Right renal cortex interstitium (tissue), 3 donors: ENCODE measurements around the gene BMPER. TPM values are rescaled to one million over a fixed set of nuclear protein-coding genes. Genes with fewer than 3 reads are reported as not detected.

Experiments
- DNase-seq, 3 donors: peaks; one replicate each; pipeline ENCODE4 v3.0.0-alpha.2; 2013; ENCODE audit warnings: low read depth in 3 of 3, low spot score in 2 of 3
- polyA plus RNA-seq, 3 donors: library from polyadenylated mRNA; unstranded; fragments of 120-200 nt; gene quantifications; one replicate each; pipeline ENCODE4 v1.2.1, GENCODE V29; 2013; ENCODE audit not compliant: insufficient read length in 3 of 3

BMPER gene
- polyA plus RNA-seq, 3 donors: 14.7 to 26.1 (median 20.1) TPM

DNA sequence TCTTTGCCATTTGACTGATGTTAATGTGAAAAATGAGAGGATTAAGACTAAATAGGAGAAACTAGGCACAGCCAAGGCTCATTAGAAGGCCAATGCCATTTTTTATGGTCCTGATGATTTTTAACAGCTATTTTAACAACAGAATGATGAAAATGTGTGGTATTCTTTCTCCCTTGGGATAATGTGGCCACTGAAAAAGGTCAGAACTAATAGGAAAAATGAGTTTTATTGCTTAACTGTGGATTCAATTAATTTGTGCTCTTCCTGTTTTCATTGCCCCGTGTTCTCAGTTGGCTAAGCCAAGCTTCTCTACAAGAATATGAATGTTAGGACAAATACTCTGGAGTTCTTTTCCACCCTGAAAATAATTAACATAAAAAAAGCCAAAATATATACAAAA, 56.6 kb downstream of the BMPER start:
- DNase-seq: no peak

DNA sequence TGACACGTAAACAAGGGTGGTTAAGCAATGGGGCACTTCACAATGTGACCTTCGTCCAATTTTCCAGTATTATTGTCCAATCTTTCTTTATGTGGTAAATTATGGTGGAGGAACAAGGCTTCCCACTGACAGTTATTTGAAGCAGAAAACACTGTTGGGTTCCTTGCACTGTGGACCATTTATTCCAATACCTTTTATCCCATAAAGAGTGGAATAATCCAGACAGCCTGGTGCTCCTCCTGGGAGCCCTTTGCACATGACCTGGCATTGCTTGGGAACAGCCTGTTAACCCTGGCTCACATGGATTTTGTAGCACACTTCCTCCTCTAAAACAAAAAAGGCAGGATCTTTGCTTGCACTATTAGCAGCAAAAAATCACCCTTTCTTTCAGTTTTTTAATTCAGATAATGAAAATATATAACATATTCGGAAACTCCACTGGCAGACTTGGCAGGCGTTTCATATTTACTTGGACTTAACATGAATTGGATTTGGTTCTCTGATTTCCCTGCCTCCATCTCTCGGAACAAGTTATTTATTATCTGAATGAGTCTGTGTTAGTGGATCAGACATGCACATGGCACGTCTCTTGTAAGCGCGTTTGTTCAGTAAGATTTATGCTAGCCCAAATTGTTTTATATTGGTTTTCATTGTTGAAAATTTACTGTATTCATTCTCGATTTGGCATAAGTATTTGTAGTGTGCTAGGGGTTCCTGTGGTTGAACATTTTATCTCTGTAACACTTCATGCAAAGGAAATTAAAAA, 59.3 kb downstream of the BMPER start:
- no peak for DNase-seq

DNA sequence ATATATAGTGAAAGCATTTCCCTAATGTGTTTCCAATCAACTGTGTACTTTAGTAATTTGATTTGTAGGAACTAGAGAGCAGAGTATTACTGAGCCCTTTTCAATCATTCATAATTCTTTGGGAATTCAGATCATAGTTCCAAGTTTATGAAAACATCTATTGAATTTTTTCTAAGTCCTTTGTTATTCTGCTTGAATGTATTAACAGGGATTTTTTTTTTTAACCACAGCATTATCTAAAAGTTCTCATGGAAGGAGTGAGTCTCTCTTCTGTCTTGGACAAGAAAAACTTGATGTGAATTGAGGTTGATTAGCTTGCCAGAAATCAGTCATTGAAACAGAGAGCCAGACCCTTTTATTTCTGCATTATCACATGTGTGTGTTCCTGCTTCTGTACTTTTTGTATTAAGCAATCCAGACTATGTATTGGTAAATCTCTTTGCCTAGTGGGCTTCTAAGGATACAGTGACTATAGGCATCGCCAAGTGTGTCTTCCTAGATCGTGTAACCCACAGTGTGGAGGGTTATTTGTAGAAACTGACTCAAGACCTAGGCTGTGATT, 59.9 kb downstream of the BMPER start:
- DNase-seq: peak in 2 of 3 donors; percentile 1 to 12

DNA sequence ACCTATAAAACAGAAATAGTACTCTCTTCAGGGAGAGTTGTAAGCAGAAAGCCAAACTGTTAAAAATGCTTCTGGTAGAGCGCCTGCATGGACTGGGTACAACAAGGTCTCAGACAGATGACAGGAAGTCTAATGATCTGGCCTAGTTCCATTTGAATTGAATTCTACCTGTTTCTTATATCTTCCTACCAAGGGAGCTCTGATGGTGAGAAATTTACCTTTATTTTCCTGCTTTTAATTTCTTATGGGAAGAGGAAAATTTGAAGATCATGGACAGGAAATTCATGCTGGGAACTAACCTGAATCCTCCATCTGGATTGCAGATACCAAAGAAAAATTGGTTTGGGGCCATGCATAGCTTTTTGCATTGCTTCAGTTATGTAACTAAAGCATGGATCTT, 63.3 kb downstream of the BMPER start:
- no peak for DNase-seq

DNA sequence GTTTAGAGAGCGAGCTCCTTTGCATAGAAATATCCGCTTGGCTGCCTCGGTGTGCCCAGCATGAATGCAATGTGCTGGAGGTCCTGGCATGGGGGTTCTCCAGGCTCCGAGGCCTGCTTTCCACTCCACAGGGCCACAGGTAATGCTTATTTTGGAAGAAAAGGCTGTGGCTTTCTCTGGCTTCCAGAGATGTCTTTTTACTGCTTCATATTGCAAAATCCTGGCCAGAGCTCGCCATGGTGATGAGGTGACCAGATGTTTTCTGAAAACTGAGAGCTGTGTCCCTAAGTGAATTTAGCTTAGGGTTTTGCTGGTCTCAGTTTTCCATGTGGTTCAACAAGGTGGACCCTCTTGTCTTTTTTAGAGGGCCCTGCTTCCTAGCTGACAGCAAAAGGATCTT, 65.2 kb downstream of the BMPER start:
- no peak for DNase-seq

DNA sequence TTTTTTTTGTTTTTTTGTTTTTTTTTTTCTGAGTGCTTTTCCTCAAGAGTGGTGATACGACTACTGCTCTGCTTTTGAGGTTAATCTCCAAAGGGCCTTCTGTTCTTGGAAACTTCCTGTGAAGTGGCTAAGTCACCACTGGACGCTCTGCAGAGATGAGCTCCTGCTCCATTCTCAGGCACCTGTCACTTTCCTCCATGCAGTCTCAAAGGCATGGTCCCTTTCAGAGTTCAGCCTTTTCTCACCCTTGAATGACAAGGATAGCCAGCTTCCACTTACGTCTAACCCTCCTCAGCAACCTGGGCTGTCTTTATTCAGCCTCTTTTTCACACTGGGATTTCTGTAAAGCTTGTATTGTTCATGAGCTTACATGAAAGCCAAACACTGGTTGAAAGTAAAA, 65.8 kb downstream of the BMPER start:
- no peak for DNase-seq

DNA sequence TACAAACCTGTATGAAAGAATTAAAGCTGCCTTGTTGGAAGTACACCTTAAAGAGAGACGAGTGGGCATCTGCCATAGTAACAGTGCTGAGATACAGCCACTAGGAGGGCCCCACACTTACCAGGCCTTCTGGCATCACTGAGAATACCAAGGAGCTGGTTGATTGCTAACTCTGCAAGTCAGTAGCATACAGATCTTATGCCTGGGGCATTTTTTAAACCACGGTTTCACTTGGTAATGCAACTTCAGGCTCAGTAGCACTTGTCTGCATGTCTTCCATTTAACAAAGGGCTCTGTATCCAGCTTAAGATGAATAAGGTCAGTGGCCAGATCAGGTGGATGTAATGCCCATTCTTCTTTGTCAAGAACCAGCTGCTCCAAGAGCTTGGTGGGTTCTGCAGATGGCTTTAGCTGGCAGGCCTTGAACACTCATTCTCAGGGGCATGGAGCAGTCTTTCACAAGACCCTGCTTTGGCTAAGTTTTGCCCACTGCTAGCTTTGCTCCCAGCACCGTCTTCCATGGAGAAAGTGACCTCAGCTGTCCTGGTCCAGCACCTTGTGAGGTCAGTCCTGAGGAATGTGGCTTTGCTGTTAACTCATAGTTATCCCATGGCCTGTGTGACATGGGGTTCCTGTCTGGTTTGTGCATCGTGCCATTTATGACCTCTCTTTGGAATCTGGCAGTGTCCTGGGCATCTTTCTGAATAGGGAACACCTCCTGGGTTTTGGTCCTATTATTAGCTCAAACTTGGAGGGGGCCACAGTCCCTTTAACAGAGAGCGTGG, 68.1 kb downstream of the BMPER start:
- no peak for DNase-seq

DNA sequence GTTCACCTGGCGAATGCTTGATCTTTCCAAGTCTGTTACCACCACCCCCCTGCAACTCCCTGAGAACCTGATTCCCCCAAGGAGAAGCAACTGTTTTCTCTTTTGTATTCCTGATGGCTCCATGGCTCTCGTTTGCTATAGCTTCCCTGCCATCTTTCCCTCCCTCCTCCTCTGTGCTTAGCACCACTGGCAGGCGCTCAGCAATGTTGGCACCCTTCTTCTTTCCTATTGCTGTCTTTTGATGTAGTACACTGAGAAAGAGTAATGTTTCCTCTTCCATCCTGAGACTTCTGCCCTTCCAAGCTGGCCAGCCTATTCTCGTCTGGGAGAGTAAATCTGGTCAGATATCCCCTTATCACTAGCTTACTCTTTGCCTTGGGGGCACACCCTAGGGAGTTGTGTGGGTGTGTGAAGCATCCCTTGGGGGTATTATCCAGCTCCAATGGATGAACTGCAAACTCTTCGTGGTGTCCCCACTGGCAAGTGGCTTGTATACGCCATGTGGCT, 74.0 kb downstream of the BMPER start:
- DNase-seq: no peak

DNA sequence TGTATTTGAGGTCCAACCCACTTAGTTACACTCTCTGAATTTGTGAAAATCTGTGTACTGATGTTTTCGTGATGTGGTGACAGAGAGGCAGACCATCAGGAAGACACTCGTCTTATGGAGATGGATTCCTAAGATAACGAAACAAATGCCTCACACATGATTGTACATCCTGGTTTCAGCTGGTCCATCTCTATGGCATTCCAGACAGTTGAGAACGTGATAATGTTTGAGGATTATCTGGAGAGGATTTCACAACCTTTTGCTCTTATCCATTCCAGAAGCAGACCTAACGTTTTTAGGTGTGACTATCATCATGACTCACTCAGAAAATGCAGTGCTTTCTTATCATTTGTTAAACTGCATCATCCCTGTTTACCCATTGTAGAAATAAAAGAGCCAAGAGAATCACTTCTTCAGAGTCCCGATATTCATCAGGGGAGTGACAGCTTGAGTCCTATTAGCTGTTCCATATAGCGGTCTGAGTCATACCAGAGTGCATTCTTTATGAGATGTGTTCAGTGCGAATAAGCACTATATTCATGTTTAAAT, 74.5 kb downstream of the BMPER start:
- no peak for DNase-seq

DNA sequence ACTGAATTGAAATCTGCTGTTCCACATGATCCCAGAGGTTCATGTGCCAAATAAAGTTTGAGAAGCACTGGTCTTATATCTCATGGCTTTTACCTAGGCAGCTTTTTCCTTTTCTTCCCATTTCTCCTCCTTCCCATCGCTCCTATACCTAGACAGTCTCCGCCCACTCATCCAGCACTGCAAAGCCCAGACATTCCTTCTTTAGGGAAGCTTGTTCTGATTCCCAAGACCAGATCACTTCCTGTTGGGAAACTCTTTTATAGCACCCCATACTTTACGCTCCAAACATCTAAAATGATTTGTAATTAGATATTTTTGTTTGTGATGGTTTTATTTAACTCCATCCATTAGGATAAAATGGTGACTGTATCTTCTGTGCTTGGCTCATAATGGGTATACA, 75.9 kb downstream of the BMPER start:
- no peak for DNase-seq

DNA sequence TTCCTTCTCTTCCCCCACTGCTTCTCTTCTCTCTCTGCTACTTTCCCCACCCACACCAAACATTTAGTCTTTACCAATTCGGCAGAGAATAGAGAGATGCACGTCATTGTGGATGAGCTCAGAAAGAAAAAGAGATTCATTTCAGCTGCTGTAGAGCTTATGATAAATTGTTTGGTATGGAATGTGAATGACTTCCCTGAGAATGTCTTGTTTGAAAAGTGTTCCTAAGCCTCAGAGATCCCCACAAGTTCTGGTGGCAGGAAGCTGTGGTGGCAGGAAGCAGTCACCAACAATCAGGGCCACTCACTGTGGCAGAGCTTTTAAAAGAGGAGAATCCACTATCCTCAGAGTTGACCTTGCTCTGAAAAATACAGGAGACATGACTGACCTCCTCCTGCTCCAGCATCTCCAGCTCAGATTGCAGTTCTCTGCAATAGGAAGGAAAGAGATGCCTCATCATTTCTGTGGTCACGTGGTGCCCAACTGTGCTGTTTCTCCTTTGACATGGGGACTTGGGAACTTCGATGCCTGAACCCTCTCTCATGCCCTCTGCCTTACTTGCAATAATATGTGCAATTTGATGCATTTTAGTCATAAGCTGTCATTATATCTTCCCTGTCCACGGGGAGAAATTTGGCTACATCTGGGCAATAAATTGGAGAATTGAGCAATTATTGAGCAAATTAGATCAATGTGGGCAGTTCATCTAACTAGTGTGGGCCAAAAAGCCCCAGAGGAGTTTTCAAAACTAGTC, 76.5 kb downstream of the BMPER start:
- DNase-seq: no peak

DNA sequence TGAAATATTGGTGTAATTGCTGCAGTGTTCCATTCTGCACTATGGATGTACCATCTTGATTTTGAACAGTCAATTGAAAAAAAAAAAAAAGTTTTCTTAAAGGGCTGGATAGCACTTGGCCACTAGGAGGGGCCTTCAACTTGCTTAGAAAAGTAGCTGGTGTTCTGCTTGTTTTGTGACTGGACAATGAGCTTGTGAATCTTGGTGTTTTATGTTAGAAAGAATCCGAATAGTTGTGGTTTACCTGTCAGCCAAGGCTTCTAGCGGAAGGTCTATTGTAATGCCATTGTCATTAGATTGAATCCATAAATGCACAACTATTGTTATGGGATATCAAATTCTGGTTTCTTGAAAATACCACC, 77.1 kb downstream of the BMPER start:
- DNase-seq: no peak

DNA sequence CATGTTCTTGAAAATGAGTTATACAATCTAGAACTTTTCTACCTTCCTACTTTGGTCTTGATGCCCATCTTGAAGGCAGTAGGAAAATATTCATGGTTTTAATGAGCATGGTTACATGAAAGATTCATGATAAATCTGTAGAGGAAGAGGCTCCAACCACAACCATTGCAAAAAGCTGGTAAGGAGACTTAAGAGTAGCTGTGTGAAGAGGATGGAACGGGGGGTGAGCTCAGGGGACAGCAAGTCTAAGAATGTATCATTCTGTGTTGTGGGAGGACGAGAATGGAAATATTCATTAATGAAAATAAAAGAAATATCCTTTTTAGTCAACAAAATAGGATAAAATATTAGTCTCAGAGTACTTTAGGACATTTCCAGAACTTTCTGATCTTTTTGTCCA, 81.1 kb downstream of the BMPER start:
- no peak for DNase-seq

DNA sequence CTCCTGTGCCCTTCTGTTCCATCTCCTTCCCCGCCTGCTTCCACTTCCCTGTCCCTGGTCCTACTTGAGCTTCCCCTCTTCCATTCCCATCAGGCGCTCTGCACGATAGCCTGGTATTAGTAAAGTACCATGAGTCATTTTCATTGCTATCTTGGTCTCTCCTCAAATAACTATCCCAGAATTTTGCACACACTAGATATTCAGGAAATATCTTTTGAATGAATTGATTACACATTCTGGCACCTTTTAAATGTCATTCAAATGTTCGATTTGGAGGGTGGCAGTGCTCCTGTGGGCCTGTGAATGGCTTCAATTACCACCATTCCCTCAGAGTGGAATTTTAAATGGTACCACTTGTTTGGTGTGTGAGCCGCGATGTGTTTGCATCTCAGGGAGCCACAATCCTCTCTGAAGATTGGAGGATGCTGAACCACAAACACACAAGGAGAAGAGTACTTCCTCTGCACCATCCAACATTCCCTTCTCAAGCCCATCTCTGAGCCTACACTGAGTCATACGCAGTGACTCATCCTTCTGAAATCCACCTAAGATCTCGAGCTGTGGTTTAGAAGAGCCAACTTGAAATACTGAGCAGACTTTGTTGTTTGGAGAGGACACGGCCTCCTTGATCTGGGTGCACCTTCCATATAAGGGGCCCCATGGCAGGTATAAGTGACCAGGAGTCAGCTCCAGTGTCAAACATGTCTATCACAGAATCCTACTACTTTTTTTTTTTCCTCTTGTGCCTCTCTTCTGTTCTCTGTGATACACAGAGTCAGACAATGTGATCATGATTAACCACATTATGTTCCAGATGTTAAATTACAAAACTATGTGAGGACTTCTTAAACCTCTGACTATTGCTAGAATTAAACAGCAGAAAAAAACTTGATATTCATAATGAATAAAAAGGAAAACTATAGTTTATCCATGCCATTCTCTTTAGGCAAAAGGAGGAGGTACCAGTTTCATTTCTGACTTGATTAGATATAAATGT, 81.9 kb downstream of the BMPER start:
- no peak for DNase-seq

DNA sequence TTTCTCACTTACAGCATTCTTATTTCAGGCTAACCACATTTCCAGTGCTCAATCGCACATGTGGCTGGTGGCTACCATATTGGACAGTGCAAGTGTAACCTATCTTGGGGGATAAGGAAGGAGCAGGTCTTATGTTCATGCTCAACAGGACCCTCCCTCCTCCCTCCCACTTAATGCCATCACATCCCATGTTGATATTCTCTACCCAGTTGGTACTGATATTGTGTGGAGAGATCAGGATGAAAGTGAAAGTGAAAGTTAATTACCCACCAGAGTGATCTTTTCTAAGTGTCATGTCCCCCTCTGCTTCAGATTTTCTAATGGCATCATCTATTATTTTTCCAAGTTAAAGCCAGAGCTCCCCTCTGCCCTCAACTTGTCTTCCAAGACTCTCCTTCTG, 91.6 kb downstream of the BMPER start:
- no peak for DNase-seq

DNA sequence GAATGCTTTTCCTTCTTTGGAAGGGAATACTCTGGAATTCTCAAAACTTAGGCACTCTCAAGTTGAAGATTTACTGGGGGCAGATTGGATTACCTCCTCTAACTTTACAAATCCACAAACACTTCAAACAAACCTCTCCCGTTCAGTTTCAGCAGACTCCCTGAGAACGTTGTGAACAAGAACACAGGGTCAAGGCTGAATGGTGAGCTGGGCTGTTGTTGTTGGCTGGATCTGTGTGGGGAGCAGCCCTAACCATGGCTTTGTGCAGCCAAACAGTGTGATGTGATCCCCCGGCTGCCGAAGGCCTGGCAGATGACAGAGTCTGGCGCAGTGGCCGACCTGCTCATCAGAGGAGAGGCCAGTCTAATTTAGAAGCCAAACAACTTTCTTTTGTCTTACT, 93.1 kb downstream of the BMPER start:
- DNase-seq: peak in 2 of 3 donors; percentile 13 to 18

DNA sequence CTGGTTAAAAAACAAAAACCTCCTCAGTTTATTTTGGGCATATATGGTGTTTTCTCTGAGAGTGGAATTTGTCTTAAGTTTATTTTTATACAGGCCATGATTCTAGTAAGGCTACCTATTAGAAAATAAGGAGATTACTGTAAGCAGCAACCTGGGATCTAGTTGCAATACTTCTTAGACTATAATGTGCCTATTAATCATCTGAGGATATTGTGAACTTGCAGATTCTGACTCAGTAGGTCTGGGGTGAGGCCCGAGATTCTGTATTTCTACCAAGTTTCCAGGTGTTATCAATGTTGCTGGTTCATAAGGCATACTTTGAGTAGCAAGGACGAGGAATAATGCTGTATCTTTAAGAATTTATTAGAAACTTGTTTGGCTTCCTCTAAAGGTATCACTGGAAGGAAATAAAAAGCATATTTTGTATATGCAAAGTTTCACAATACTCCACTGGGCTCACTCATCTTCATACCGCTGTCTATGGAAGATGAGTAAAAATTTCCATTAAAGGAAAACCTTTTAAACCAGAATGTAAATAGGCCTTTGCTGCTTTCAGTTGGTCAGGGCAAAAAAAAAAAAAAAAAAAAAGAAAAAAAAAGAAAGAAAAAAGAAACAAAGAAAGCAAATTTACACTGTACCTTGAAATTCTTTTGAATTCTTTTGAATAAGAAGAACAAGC, 105.8 kb downstream of the BMPER start:
- no peak for DNase-seq

DNA sequence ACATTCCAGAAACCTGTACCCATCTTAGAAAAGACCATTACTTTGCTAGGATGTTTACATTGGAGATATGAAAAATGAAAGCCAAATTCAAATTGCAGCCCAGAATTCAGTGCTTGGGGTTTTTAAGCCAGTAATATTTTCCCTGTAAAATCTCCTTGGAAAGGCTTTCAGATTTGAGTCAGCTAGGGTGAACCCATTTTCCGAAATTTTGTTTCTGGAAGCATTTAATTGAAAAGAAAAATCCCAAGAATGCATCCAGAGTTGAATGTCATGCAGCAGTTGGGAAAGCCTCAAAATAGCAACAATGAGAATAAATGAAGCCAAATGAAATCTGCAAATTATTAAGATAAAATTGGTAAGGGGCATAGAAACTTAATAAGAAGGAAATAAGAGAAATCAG, 106.4 kb downstream of the BMPER start:
- DNase-seq: no peak

DNA sequence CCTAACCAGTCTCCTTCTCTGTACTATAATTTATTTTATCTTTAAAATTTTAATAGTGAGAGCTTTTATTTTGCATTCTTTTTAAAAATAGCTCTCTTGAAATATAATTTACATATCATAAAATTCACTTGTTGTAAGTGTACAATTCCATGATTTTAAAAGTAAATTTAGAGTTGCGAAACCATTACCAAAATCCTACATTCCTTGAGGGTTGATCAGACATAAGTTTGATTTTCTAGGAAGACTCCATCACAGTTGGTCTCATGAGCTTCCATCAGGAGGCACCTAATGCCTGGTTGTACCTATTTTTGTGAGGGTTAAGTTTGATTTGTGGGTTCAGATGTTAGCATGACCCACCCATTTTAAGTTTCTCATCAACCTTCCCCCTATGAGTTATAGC, 108.1 kb downstream of the BMPER start:
- no peak for DNase-seq
